GM19463 (cell line): ENCODE results near the gene CNOT1.
"Not testable (repeated sequence)": the region's sequence is repeated elsewhere in the genome, so short reads cannot be mapped to it uniquely, and the experiment has no call there.

ENCODE experiments used
- ATAC-seq: cut with Tn5 transposase; IDR thresholded peaks from one replicate; pipeline ENCODE4 v1.9.1; 2021; ENCODE audit warnings: mild to moderate bottlenecking, moderate library complexity; ENCODE audit not compliant: unreplicated experiment

Gene CNOT1

GRCh38 chr16:58582971-58583765 is 46.5 kb downstream of the CNOT1 start:
- no peak for ATAC-seq

- ATAC-seq = no peak
Measured at GRCh38 chr16:58582133-58582532, 47.5 kb downstream of the CNOT1 start.

GRCh38 chr16:58579587-58579986 is 50.0 kb downstream of the CNOT1 start:
- ATAC-seq = no peak

- no peak for ATAC-seq
Measured at GRCh38 chr16:58578642-58579041, 51.0 kb downstream of the CNOT1 start.

GRCh38 chr16:58577141-58577540 is 52.5 kb downstream of the CNOT1 start:
- no peak for ATAC-seq

DNA sequence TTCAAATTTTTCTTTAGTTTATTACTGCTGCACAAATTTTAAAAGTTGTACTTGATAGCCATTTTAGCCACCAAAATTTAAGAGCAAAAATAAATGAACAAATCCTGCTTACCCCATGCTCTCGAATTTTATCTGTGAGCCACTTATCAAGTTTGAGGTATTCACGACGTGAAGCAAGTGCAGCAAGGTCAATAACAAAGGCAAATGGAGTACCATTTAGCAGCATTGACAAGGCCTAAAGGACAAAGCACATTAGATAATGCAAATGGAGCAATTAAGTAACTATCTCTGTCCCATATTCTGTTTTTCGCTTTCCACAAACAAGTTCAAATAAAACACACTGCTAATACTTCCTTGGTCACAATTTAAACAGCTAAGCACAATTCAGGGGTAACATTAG is 54.7 kb downstream of the CNOT1 start:
- ATAC-seq = no peak

DNA sequence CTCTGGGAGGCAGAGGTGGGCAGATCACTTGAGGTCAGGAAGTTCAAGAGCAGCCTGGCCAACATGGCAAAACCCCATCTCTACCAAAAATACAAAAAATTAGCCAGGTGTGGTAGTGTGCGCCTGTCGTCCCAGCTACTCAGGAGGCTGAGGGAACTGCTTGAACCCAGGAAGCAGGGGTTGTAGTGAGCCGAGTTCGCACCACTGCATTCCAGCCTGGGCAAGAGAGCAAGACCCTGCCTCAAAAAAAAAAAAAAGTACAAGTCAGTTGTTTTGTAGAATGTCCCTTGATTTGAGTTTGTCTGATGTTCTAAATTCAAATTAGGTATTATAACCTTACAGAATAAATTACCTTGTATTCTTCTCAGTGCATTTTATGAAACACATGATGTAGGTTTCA is 63.9 kb downstream of the CNOT1 start:
- ATAC-seq = not testable (repeated sequence)

GRCh38 chr16:58563775-58564174 is 65.9 kb downstream of the CNOT1 start:
- no peak for ATAC-seq

DNA sequence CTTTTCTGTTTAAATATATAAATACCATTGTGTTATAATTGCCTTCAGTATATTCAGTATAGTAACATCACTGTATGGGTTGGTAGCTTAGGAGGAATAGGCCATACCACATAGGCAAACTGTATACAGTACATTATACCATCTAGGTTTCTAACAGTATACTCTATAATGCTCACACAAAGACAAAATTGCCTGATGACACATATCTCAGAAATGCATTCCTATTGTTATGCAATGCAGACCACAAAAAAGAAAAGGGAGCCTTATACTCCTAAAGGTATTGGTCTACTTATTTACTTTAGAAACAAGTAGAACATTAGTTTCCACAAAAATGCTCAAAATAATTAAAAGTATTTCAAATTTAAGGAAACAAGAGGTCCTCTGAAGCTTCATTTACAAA is 66.4 kb downstream of the CNOT1 start:
- no peak for ATAC-seq

- no peak for ATAC-seq
Measured at GRCh38 chr16:58556678-58557077, 72.9 kb downstream of the CNOT1 start.

DNA sequence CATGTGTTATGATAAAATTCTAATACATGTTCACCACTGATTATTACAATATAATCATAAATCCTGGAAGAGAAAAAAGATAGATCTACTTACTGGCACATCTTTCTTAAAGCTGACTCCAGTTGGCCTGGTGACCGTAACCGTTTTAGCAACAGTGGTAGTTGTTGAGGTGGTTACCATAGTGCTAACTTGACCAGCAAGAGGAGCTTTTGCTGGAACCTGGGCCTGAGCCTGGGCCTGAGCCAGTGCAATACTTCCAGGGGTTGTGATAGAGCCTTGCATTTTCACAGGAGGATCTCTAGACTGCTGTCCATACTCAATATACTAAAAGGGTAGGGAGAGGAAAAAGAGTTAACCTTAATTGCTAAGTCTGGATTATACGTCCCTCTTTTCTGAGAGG is 78.1 kb downstream of the CNOT1 start:
- no peak for ATAC-seq

GRCh38 chr16:58548378-58548777 is 81.2 kb downstream of the CNOT1 start:
- no peak for ATAC-seq

DNA sequence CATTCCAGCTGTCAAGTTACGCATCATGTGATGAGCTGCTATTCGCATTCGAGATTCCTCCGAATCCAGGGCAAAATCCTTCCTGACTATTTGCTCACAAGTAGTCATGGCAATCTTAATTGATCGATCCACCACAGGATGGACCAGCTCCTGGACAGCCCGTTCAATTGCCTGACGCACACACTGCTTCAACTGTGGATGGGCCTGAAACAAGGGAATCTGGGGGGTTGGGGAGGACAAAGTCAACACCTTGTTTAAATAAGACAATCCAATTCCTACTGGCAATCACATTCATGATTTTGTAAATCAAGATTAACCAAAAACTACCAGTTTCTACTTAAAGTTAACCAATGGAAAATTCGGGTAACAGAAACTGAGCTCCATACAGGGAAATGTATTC is 85.9 kb downstream of the CNOT1 start:
- ATAC-seq = no peak

- no peak for ATAC-seq
Measured at GRCh38 chr16:58542291-58542690, 87.3 kb downstream of the CNOT1 start.

GRCh38 chr16:58541711-58542110 is 87.9 kb downstream of the CNOT1 start:
- no peak for ATAC-seq

DNA sequence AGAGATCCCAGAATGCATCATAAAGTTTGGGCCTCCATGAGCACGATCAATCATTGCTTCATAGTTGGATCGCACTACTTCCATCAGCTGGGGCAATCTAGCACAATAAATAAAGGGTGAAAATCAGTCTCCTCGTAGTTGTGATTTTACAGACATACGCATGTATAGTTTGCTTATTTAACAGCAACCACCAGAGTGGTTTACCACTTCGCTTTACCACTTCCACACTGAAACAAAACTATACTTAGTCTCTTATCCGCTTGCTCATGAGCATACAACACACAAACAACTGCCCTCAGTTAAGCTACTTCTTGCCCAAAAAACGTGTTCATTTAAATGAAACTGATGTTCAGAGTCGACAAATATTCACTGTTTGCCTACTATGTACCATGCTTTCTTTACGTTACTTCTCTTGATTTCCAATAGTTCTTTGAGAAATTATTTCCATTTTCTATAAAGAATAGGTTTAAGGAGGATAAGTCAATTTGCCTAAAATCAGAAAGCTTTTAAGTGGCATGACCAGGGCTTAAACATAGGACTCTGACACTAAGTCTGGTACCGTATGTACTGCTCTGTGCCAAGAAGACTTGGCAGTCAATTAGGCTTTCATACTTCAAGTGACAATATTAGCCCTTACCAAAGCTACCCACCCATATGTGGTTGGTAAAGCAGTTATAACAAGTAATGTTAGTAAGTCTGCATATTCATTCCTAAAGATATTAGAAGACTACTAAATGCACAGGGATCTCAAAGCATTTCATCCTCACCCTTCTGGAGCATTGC is 92.3 kb downstream of the CNOT1 start:
- ATAC-seq = no peak

DNA sequence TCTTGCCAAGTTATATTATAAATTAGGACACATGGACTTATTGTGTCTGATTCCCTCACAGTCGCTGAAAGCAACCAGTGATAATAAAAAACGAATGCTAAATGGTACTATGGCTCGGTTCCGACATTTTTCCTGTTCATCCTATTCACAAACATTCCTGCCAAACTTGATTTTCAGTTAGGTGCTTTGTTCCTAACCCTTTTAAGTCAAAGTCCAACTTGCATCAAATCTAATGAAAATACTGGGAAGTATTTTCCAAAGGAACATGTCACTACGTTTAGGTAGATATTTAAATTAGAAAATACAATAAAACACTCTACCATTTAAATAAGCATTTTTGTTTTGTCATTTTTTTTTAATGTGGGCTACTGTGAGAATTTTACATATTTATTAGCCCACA is 93.3 kb downstream of the CNOT1 start:
- ATAC-seq = no peak

DNA sequence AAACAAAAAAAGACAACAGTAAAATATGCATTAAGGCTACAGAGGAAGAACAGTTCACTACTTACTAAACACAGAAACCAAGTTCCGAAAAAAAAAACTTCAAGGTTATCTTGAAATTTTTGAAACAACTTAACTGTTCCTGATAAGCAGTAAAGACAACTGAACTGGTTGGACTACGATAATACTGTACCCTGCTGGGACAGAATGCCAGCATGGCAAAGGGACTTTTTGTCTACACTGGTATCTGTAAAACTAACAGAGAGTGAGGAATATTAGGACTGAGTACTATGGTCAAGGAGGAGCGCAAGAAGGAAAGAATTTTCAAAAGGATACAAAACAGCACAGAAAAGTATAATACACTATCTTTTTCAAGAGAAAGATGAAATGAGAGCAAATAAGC is 94.5 kb downstream of the CNOT1 start:
- ATAC-seq = no peak

DNA sequence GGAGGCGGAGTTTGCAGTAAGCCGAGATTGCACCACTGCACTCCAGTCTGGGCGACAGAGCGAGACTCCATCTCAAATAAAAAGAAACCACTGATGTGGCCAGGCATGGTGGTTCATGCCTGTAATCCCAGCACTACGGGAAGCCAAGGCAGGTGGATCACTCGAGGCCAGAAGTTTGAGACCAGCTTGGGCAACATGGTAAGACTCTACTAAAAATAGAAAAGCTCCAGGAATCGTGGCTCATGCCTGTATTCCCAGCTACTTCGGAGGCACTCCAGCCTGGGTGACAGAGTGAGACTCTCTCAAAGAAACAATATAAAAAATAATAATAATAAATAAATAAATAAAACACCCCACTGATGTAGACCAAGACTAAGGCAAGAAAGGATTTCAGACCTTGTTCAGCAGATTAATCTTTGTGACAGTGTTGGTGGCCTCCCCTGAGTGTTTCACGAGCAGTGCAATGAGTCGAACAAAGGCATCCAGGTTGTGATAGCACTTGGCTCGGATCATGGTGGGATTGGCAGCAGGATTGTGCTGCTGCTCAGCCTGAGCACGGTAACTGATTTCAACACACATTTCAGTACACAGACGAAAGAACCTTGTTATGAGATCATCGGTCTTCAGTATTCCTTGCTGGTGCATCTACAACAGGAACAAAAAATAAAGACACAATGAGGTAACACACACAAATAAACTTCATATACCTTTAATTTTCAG is 95.7 kb downstream of the CNOT1 start:
- ATAC-seq = no peak

GRCh38 chr16:58532414-58532813 is 97.2 kb downstream of the CNOT1 start:
- no peak for ATAC-seq

GRCh38 chr16:58530179-58530578 is 99.4 kb downstream of the CNOT1 start:
- ATAC-seq = no peak

- no peak for ATAC-seq
Measured at GRCh38 chr16:58519707-58520106, 109.9 kb downstream of the CNOT1 start.
